ENCODE data around the gene BMF.

BMF gene

DNA sequence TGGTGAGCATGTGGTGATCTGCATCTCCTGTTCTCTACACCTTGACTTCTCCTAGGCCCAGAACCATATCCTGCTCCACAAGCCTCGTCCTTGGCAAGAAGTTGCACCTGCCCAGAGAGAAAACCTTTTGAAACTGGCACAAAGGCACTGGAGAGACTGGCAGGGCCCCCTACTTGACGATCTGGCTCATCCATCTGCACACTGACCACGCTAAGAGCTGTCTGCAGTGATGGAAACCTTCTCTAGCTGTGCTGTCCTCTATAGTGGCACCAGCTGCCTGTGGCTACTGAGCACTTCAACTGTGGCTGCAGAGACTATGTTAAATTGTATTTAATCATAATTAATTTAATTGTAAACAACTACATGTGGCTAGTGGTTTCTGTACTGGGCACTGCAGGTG, 43.5 kb downstream of the BMF start:
- no peak for DNase-seq

DNA sequence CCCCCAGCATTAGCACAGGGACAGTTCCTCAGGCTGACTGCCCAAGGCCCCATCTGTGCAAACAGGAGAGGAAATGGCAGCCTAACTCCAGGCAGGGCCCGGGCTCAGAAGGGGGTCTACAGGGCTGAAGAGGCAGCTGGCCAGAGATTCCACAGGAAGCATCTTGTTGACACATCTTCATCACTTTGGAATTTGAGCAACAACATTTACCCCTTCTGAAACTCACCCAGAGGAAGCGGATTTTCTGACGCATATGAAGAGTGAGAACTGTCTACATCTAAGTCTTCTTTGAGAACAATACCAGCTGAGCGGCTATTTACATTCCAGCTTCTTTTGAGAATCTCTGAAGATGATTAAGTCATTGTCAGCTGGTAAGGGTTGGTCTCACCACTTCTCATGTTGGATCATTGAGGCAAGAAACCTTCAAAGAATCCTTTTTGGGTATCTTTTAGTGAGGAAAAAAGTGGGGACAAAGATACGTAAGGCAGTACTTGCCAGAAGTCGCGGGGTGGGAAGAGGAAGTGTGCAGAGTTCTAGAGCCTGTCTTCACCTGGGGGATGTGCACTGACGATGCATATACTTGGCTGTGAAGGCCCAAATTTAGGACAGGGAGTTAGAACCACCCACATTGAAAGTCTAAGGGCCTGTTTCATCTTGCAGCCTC, 44.3 kb downstream of the BMF start:
- DNase-seq: peak; percentile 71

- no peak for DNase-seq
Observed at GRCh38 chr15:40063563-40064011, 45.1 kb downstream of the BMF start.

DNA sequence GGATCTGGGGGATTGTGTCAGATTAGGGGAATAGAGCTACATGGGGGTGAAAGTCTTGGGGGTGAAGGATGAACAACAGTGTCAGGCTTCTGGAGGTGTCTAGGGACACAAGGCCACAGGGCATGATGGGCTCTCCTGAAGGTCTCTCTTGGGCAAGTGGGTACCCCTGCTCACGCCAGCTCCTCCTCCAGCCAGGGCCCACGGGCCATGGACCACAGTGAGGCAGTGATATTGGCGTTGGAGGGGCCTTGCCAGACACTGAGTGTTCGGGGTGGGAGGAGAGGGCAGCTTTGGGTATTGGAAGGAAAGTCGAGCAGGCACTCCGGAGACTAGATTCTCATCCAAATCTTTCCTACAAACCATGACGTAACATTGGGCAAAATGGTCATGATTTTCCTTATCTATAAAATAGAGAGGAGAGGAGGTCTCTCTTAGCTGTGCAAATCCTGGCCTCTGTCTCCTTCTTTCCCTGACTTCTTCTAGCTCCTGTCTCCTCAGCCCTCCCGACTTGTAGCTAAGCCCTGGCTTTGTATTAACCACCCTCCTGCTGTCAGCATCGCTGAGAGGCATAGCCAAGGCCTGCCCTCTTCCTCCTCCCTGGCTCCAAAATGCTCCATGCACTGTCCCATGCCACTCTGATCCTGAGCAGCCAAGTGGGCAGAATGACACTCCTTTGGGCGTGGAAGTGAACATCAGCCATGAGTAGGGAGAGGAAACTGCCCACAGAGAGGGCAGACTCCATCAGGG, 45.7 kb downstream of the BMF start:
- no peak for DNase-seq

- no peak for DNase-seq
Observed at GRCh38 chr15:40061212-40061901, 47.3 kb downstream of the BMF start.

- DNase-seq: no peak
Observed at GRCh38 chr15:40060236-40060961, 48.3 kb downstream of the BMF start.

DNA sequence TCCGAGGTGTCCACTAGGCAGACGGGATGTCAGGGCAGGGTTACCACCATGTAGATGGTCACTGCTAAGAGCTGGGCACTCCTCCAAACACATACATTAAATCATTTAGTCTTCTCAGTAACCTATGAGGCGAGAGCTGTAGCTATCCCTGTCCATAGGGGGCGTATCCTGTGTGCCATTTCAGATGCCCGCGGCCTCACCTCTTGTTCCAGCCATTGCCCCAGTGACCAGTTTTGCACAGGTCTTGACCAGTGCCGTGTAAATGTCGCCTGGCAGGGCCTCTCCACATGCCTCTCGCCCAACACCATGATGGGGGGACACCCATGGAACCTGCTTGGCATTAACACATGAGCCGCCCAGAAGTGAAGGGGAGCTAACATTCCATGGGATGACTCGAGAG, 48.9 kb downstream of the BMF start:
- no peak for DNase-seq

DNA sequence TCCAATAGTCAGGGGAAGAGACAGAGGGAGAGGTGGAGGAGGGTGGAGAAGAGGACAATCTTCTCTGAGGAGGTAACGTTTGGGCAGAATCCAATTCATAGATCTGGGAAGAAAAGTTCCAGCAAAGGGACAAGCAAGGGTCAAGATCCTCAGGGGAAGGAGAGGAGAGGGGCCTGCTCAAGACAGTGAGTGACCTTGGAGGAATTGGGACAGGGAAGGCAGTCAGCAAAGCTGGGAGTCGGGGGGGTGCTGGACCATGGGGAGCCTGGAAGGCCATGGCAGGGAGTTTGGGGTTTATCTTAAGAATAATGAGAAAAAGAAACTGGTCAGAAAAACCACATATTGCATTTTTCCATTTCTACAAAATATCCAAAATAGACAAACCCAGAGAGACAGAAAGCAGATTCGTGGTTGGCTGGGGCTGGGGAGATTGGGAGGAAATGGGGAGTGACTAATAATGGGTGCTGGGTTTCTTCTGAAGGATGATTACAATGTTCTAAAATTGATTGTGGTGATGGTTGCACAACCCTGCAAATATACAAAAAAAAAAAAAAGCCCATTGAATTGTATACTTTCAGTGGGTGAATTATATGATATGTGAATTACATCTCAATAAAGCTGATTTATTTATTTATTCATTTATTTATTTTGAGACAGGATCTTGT, 50.1 kb downstream of the BMF start:
- peak; percentile 71 for DNase-seq

DNA sequence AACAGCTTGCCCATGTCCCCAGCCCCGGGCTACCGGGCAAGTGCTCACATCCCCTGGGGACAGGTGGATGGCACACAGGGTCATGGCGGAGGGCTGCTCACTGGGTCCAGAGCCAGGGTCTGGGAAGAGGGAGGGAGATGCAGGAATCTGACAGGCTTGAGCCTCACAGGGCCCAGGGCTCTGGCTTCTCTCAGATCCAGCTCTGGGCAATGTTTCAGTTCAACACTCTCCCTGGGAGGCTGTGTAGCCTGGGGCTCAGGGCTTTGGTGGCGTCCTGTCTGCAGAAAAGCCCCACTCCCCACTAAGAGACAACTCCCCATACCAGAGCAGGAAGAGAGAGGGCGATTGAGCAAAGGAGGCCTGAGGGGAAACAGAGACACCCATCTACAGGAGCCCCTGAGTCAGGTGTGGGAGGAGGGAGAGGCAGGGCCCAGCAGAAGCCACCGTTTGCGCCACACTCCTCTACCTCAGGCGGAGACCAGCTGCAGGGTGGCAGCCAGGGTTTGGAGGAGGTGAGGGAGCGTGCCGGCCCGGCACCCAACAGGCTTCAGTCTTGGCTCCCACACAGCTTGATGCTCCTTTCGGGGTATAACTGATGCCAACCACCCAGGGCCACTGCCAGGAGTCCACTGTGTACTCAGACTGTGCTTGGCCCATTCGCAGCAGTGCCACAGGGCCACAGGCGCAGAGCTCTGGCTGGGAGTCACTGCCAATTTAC, 52.9 kb downstream of the BMF start:
- no peak for DNase-seq

DNA sequence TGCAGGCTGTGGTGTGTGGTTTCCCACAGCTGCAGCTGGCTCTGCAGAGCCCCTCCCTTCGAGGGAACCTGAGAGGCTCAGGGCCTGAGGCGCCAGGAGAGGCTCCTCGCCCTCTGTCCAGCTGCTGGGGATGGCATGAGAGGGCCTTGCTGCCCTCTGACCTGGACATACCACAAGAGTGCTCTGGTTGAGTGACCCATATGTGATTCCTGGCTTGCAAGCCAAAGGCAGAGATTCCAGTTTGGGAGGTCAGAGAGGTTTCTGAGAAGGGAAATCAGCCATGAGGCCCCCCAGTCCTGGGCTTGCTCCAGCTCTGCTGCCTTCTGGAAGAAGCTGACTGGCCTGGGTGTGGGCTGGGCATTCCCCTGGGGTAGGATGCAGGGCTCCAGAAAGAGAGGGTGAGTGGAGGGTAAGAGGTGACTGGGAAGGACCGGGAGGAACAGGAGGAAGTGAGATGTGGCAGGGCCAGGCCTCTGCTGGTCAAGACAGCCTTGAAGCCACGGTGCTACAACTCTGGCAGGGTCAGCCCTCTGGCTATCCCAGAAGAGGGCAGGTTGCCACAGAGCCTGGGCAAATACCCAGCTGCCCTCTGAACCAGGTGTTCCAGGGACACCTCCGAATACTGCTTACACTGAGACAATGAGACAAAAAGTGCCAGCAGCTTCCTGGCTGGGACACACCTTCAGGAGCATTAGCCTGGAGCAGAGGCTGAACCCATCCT, 53.7 kb downstream of the BMF start:
- DNase-seq: peak; percentile 42

DNA sequence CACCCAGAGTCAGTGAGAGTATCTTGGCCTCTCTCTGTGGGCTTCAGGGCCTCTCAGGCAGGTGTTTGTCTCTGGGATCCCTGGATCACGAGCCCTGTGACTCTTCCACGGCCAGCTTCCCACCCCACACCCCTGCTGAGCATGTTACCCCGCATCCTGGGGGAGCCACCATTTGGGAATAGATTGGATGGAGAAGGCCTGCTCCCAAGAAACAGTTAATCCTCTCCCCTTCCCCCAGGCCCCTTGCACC, 54.1 kb downstream of the BMF start:
- no peak for DNase-seq

- DNase-seq: peak; percentile 33
Observed at GRCh38 chr15:40053831-40054604, 54.7 kb downstream of the BMF start.

DNA sequence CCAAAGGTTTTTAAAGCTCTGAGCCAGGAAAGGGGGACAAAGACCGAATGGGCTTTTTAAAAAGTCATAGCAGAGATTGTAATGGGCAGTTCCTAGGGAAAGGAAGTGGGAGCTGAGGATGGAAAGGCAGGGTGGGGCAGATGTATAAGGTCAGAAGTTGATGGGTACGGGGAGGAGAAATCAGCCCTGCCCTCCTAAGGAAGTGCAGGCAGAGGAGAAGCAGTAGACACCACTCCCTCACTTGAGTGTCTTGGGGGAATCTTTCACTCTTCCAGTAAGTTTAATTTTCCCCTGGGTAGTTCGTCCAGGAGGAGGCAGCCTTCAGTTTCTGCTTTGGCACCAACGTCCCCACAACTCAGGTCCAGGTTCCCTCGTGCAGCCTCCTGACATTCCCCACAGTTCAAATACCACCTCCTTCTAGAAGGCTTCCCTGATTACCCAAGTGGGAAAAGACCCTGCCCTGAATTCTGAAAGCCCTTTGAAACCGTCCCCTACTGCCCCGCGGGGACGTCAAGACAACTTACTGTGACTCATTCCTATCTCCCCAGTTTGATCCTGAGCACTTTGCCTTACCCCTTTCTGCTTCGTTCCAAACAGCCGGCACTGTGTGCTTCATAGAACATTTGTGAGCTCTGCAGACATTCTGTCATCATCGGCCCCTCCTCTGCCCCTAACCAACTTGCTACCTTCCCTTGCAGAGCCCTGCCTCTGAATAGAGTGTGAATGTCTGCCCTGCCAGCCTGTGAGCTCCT, 55.4 kb downstream of the BMF start:
- no peak for DNase-seq

DNA sequence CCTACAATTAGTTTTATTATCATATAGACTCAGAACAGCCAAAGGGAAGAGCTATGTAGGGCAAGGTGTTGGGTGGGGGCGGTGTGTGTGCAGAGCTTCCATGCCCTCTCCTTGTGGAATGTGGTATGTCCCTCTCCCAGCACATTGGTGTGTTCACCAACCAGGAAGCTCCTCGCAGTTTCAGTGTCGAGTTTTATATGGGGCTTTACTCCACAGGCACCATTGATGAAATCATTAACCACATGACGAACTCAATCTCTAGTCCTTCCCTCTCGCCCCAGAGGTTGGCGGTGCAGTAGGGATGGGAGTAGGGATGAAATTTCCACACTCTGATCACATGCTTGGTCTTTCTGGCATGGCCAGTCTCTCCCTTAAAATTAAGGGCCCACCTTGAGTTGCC, 56.1 kb downstream of the BMF start:
- peak; percentile 37 for DNase-seq

GRCh38 chr15:40051616-40052415, 56.9 kb downstream of the BMF start:
- no peak for DNase-seq

- DNase-seq: no peak
Observed at GRCh38 chr15:40050788-40051470, 57.8 kb downstream of the BMF start.

GRCh38 chr15:40048926-40049475, 59.7 kb downstream of the BMF start:
- DNase-seq: peak; percentile 37

- no peak for DNase-seq
Observed at GRCh38 chr15:40048211-40048792, 60.4 kb downstream of the BMF start.

Measured in MV-4-11 (cell line).